NCI-H2227 (cell line): ENCODE data around the gene IL31RA.

Experiments
- DNase-seq: peaks from one replicate; lab custom pipeline; 2025; ENCODE audit not compliant: unreplicated experiment; lab: John Stamatoyannopoulos, UW

Gene IL31RA

DNA sequence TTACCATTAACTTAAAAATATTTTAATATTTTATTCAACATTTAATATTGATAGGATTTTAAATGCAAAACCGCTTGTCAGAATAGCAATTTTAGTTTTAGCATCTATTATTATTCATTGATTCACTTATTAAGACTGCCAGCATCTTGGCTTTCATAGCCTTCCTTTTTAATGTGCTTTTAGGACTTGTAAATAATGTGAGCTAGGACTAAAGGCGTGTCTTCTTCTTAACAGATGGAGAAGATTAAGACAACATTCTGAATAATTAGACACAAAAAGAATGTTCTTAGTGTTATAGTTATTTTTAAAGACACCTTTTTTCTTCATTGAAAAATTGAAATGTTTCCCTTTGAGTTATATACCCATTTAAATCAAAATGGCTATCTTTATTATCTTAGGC lies 6.9 kb downstream of the IL31RA start:
- DNase-seq: no peak

DNA sequence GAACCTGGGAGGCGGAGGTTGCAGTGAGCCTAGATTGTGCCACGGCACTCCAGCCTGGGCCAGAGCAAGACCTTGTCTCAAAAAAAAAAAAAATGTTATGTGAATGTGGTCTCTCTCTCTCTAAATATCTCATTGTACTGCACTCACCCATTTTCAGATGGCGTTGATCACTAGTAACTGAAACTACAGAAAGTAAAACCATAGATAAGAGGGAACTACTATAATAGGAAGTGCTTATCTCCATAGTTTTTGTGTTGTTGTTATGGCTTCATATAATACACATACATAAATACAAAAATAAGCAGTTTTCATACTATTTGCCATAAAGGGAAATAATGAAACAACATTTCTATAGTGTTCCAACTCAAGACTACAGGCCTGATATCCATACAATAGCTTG lies 9.1 kb downstream of the IL31RA start:
- DNase-seq: no peak

DNA sequence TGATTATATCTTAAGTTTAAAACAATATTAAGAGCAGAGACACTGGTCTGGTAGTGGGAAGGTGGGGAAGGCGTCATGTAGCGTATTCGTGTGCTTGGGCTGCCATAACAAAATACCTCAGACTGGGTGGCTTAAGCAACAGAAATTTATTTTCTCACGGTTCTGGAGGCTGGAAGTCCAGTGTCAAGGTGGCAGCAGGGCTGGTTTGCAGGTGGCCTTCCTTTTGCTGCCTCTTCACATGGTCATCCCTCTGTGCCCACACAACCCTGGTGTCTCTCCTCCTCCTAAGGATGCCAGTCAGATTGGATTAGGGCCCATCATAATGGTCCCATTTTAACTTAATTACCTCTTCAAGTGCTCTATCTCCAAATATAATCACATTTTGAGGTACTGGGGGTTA lies 9.6 kb downstream of the IL31RA start:
- no peak for DNase-seq

DNA sequence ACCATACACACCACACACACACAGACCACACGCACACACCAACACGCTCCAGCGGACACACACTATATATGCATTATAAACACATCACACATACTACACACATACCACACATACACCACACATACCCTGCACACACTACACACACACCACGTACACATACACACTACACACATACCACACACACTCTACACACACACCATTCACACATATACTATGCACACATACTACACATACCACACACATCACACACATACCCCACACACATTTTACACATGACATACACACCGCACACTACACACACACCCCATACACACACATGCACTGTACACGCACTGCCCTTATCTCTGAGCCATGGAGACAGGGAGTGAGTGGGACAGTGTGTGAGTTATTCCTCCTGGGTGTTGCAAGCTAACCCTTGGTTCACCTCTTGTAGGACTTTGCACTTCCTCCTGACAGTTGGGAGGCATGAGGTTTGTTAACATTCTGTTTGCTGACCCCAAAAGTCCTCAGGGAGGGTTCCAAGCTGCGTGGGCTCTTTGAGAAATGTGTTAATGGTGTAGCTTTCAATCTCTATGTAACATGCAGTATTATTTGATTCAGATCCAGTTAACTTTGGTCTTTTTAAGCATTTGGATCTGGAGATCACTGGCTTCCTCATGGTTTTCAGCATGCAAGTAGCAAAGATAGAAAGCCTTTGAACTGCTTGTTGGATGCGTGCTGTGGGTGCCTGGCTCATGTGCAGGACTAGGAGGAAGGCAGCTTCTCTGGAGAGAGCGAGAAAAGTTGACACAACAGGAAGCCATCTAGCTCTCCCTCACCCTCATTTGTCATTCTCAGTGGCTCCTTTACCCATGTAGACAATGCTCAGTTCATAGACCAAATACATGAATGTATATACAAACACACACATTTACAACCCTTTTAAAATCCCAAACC lies 13.7 kb downstream of the IL31RA start:
- no peak for DNase-seq

DNA sequence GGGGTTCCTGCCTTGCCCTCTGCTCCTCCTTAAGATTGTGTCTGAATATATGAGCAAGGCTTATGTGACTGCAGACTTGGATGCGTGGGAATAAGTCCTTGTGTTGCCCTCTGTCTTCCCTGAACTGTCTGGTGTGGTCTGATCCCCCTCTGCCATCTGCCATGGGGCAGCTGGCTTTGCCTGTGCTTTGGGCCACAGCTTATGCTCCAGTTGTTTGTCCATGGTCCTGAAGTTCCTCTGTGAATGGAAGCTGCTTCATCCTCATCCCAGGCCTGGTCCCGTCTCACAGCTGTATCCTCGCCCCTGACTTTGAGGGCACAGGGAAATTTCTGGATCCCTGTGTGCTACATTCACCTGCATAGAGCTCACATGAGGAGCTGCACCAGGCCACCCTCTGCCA lies 14.7 kb downstream of the IL31RA start:
- no peak for DNase-seq

DNA sequence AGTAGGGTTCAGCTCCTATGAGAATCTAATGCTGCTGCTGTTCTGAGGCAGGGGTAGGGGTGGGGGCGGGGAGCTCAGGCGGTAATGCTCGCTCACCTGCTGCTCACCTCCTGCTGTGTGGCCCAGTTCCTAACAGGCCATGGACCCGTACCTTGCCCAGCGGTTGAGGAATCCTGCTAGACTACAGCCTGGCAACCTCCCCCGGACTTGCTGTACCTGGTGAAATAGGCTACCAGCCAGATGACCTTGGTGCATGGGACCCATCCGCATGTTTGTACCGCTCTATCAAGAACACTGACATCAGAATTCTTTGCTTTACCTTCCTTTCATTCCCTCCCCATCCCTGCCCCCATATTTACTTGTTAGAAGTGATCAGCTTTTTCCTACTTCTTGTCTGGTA lies 15.3 kb downstream of the IL31RA start:
- DNase-seq: no peak

DNA sequence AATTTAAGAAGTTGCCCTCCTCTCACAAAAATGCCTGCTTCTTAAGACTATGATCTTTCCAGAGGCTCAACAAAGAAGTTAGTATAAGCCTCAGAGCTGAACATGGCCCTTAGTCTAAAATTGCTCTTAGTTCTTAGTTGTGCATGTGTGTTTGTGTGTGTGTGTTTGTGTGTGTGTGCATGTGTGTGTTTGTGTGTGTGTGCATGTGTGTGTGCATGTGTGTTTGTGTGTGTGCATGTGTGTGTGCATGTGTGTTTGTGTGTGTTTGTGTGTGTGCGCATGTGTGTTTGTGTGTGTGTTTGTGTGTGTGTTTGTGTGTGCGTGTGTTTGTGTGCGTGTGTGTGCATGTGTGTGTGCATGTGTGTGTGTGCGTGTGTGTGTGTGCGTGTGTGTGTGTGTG lies 15.8 kb downstream of the IL31RA start:
- DNase-seq: no peak

DNA sequence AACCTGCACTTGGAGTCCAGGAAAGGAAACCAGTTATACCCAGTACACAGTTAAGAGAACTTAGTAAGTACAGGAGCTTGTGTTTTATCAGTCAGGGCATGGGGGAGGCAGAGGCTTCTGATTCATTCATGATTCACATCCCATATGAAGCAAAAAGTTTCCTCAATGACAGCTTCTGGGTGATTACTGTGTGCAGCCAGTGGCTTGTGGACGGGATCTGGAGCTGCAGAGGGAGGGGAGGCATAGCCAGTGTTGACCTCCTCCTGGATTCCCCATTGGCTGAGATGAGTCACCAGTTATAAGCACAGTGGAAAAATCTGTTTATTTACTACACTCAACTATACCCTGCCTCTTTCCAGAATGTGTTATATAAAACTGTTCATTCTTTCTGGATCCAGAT lies 17.7 kb downstream of the IL31RA start:
- no peak for DNase-seq

DNA sequence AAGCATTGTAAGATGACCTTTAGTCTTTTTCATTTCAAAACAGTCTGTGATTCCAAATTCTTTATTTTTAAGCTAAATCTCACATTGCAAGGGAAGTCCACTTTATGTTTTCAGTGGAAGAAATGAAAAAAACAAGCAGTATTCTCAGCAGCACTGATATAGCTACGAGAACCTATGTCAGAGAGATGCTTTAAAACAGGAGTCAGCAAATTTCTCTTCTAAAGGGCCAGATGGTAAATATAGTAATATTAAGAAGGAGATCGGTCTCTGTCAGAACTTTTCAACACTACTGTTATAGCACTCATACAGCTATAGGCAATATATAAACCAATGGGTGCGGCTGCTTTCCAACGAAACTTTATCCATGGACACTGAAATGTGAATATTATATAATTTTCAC lies 18.7 kb downstream of the IL31RA start:
- DNase-seq: no peak

DNA sequence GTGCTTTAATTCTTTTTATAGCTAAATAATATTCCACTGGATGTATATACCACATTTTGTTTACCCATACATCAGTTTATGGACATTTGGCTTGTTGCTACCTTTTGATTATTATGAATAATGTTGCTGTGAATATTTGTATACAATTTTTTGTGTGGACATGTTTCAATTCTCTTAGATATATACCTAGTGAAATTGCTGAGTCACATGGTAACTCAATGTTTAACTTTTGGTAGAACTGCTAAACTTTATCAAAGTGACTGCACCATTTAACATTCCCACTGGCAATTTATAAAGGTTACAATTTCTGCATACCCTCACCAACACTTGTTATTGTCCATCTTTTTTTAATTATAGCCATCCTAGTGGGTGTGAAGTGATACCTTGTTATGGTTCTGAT lies 22.1 kb downstream of the IL31RA start:
- DNase-seq: no peak

DNA sequence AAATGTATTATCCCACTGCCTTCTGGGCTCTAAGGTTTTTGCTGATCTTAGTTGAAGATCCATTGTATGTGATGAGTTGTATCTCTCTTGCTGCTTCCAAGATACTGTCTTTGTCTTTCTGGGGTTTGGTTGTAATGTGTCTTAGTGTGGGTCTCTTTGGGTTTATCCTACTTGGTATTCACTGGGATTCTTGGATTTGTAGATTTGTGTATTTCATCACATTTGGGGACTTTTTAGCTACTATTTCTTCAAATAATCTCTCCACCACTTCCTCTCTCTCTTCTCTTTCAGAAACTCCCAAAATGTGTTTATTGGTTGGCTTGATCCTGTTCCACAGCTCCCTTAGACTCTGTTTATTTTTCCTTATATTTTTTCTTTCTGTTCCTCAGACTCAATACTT lies 26.5 kb downstream of the IL31RA start:
- no peak for DNase-seq

DNA sequence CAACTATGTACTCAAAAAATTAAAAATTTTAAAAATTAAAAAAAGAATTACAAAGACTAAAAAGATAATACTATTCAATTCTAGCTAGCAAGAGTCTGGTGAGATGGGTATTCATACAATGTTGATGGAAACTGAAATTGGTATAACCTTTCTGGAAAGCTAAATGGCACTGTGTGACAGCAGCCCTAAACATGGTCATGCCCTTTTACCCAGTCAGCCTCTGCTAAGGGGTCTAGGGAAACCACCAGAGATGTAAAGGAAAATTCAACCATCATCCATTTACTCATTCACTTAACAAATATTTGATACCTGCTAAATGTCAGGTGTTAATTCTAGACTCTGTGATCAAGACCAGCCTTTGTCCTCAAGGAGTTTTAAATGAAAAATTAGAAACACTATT lies 29.3 kb downstream of the IL31RA start:
- no peak for DNase-seq

DNA sequence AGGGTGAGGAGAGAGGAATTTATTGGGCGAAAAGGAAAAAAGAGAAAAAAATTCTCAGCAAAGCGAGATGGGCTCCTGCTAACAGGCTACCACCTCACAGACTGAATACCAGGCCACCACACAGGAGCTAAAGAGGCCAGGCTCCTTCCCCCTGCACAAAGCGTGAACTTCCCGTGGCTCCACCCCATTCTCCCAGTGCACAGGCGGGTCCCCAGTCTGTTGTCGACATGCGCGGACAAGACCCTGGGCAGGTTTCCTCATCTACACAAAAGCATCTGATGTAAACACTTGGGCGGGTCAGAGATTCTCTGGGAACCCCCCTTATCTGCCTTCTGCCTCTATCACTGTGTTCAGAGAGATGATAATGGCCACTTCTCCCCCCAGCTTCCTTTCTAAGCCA lies 34.2 kb downstream of the IL31RA start:
- DNase-seq: no peak

DNA sequence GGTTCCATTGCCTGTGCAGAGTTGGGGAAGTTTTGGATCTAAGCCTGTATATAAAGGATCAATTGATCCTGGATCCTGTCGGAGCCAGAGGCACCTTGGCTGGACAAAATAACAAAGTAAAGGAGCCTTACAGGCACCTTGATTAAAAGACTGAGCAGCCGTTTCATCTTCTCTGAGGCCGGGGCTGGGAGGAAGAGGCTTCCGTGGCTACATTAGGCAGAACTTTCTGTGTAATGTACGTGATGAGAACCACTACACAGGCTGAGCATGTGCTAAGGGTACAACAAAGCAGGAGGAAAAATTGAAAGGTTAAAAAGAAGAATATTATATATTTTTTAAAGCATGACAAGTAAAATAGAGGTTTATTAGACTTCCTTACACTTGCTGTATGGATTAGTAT lies 37.0 kb downstream of the IL31RA start:
- DNase-seq: no peak

DNA sequence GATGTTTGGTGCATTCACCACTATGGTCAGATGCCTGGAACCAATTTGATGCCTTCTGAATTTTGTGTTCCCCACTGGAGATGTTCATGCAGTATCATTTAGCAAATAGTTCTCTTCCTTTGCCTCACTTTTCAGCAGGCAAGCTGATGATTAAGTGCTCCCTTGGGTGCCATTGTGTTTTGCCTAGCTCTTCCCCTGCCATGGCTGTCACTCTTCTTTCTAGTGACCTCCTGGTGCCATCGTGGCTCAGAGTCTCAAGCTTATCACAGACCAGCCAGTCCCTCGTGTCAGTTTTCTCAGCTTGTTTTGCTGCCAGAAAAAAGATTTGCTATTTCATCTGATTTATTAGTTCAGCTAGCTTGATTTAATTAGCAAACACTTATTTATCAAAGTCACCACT lies 41.3 kb downstream of the IL31RA start:
- no peak for DNase-seq

DNA sequence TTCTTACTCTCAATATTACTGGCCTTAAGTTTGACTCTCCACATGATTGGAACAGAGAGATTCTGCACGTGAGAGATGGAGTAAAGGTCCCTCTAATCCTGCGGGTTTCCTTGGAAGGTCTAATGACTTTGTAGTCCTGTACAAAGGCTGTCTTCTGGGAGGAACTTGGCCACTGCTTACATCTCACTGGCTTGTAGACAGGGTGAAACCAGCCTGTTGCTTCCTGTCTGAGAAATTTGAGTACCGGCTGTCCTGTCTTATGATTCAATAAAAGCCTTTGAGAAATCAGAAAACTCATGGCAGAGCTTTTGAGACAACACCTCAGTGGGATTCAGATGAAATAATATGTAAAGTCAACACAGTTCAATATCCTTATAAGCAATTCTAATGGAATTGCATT lies 43.0 kb downstream of the IL31RA start:
- no peak for DNase-seq

DNA sequence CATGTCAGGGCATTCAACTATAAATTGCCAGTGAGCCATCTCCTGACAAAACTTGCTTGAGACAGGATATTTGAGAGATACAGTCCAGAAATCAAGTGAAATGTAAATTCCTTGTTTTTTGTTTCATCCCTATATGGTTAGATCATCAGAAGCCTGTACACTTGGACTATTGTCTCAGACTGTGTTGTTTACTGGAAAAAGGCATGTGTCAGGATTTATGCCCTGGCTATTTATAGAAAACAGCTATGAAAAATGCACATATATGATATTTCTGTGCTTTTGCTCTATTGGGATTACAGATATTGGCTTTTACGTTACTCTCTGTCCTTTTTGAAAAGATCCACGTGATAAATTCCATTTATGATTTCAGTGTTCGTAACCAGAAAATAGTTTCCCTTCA lies 44.2 kb downstream of the IL31RA start:
- no peak for DNase-seq

DNA sequence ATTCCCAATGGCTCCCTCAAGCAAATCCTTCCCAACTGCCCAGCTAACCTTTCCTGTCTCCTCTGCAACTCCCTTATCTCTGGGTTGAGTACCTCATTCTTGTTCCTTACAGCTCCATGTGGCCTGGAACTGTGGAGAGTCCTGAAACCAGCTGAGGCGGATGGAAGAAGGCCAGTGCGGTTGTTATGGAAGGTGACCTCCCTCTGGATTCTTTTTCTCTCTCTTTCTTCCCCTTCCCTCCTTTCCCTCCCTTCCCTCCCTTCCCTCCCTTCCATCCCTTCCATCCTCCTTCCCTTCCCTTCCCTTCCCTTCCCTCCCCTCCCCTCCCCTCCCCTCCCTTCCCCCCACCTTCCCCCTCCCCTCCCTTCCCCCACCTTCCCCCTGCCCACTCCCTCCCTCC lies 45.1 kb downstream of the IL31RA start:
- no peak for DNase-seq

DNA sequence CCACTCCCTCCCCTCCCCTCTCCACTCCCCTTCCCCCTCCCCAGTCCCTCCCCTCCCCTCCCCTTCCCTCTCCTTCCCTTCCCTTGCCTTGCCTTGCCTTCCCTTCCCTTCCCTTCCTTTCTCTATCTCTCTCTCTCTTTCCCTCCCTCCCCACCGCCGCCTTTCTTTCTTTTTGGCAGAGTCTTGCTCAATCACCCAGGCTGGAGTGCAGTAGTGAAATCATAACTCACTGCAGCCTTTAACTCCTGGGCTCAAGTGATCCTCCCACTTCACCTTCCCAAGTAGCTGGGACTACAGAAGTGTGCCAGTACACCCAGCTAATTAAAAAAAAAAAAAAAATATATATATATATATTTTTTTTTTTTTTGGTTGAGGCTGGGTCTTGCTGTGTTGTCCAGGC lies 45.5 kb downstream of the IL31RA start:
- DNase-seq: no peak

DNA sequence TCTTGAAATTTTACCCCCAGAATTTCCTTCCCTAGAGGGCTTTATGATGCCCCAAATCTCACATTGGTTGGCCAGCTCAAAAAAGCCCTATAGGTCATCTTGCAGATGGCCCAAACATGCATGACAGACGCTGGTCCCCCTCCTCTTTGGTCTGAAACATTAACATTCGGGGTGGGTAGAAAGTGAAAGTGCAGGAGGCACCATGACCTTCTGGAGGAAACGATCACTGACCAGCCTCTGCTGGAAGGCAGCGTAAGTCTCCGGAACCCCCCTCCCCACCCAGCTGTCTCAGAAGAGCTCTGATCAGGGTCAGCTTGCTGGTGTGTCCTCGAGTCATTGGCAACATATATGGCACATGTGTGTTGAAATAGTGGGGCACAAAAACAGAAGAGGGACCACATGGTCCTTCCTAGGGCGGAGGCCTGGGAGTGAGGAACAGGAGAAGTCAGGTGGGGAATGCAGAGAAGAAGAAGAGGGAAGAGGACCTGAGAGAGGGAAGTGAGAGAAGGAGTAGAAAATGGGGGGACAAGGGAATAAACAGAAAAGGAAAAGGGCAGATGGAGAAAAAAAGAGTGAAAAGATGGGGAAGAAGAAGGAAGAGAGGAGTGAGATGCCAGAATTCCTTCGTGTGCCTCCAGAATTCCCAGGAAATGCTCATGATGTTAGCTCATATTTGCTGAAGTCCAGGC lies 46.2 kb downstream of the IL31RA start:
- DNase-seq: no peak

DNA sequence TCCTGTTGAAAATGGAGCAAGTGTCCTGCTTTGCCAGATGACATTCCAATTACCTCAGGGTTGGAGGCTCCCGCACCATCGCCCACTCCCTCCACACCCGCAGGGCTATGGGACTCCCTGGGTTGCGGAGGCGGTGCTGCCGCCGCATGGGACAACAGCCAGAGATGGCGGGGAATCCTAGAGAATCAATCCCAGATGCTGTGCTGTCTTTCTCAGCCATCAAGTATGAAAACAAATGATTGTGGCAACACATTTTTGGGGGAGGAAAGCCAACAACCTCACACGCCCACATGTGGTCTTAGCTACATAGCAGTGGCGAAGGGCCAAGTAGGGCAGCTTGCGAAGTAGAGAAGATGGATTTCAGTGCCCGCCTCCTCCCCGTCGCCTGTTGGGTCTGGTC lies 46.7 kb downstream of the IL31RA start:
- no peak for DNase-seq

DNA sequence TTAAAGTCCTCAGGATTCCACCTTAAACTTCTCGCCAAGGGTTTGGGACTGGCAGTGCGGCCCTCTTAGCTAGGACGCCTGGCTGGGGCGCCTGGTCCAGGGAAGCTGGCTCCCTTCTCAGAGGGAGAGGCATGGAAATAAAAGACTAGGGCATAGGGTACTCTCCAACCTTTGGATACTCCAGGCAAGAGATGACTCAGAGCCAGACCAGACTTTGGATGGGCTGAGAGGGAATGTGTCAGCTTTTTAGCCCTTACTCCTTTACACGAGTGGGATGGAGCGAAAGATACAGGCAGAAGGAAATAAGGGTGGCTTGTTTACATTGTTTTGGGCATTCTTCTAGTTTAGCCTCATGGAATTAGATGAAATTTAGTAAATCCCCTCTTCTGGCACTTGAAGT lies 48.2 kb downstream of the IL31RA start:
- no peak for DNase-seq

DNA sequence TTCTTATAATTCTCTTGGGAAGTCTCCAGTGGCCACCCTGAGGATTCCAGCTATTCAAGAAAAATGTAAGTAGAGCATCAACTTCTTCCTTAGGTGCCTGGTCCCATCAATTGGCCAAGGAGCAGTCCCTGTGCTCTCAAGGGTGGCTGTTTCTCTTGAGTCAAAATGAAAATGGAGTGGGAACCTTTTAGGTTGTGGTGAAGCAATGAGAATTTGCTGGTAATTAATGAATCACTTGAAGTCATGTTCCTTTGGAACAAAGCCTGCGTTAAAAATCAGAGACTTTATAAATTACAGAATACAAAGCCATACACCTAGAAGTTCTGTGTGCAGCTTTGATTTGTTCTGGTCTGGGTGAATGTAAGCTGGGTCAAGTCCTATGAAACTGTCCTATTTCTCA lies 48.9 kb downstream of the IL31RA start:
- DNase-seq: no peak
